HepG2 (cell line): ENCODE data around the gene ATP6V1C2. TPM values are rescaled to one million over a fixed set of nuclear protein-coding genes. Genes with fewer than 3 reads are reported as not detected.
A peak's percentile ranks its signal among the peaks of the same experiment; 100 is the strongest.

Source experiments
- ATAC-seq: fragments of 200-7000 bp; cut with Tn5 transposase; 3 replicates; pipeline ENCODE4 v1.9.1; 2020; ENCODE audit warnings: mild to moderate bottlenecking, moderate library complexity
- BruUV-seq: library from RNA; stranded (reverse); fragments of 400-500 nt; replicated peaks from 2 replicates; lab custom pipeline; 2021; lab: Mats Ljungman, UMichigan
- CTCF ChIA-PET: fragments of 300-600 bp; formaldehyde crosslinking; extraction: SDS; loops from one replicate; lab custom pipeline; 2021; ENCODE audit warnings: low total read pairs, inconsistent platforms, low intra/inter-chr PET ratio; lab: Yijun Ruan, JAX
- POLR2A ChIA-PET: fragments of 350-600 bp; sonication (Branson Sonifier 250); formaldehyde crosslinking; loops from one replicate; lab custom pipeline; 2020; ENCODE audit warnings: antibody characterized with exemption, inconsistent platforms; lab: Yijun Ruan, JAX
- DNase-seq: peaks from one replicate; pipeline ENCODE4 v3.0.0-alpha.2; 2015; ENCODE audit warnings: low spot score
- FAIRE-seq: peaks from 3 replicates; lab custom pipeline; 2011; peaks lifted over from hg19 to GRCh38; lab: Jason Lieb, UNC
- H2AFZ ChIP-seq: one replicate; pipeline ENCODE4 v1.6.1; 2011; ENCODE audit warnings: low read length, inconsistent platforms
- H3K27ac ChIP-seq: fragments of 300-600 bp; 3 replicates; pipeline ENCODE4 v1.8.0; 2011; ENCODE audit warnings: mixed run types, mild to moderate bottlenecking, mixed read lengths, low read length, inconsistent platforms; ENCODE audit not compliant: insufficient read depth; ENCODE audit errors: extremely low read length
- H3K27me3 ChIP-seq, 2 experiments: fragments of 200-600 bp in 1 of 2; 2 replicates in 1 of 2; 3 replicates in 1 of 2; pipeline versions ENCODE4 v1.6.0 to v1.8.0; 2011; ENCODE audit warnings: low read length in 2 of 2, mild to moderate bottlenecking in 2 of 2, moderate library complexity in 2 of 2, inconsistent platforms in 1 of 2; ENCODE audit not compliant: insufficient read depth in 2 of 2, control insufficient read depth in 1 of 2
- H3K36me3 ChIP-seq, 2 experiments: fragments of 200-600 bp in 1 of 2; replicated peaks in 1 of 2; 2 replicates in 1 of 2; 3 replicates in 1 of 2; pipeline versions ENCODE4 v1.5.1 to v1.8.0; 2011; ENCODE audit warnings: low read length in 2 of 2, inconsistent platforms in 1 of 2; ENCODE audit not compliant: insufficient read depth in 2 of 2, control insufficient read depth in 1 of 2
- H3K4me1 ChIP-seq: 2 replicates; pipeline ENCODE4 v1.5.1; 2012; ENCODE audit warnings: low read length, inconsistent platforms; ENCODE audit not compliant: insufficient read depth
- H3K4me2 ChIP-seq: 2 replicates; pipeline ENCODE4 v1.6.0; 2011; ENCODE audit warnings: low read depth, low read length, inconsistent platforms
- H3K4me3 ChIP-seq, 3 experiments: fragments of 200-600 bp in 1 of 3; sonication (generic), shearing (Covaris generic) in 1 of 3; replicated peaks in 1 of 3; 2 replicates each; pipeline ENCODE4 v1.5.1; 2011 to 2016; ENCODE audit warnings: low read length in 3 of 3, inconsistent platforms in 2 of 3, low read depth in 2 of 3, mild to moderate bottlenecking in 2 of 3, control low read depth in 1 of 3, mixed read lengths in 1 of 3; ENCODE audit not compliant: insufficient read depth in 1 of 3
- H3K79me2 ChIP-seq: one replicate; pipeline ENCODE4 v1.6.1; 2011; ENCODE audit warnings: low read length, inconsistent platforms; ENCODE audit not compliant: insufficient read depth
- H3K9ac ChIP-seq: 2 replicates; pipeline ENCODE4 v1.6.0; 2011; ENCODE audit warnings: mild to moderate bottlenecking, low read depth, low read length, inconsistent platforms; ENCODE audit not compliant: insufficient read depth
- H3K9me3 ChIP-seq: 2 replicates; pipeline ENCODE4 v1.5.1; 2012; ENCODE audit warnings: mild to moderate bottlenecking, low read length
- H4K20me1 ChIP-seq: 2 replicates; pipeline ENCODE4 v1.6.0; 2011; ENCODE audit warnings: inconsistent platforms, mild to moderate bottlenecking, low read length, moderate library complexity; ENCODE audit not compliant: insufficient read depth
- AFF4 ChIP-seq: sonication (generic); formaldehyde crosslinking; IDR thresholded peaks from 2 replicates; pipeline ENCODE4 v1.4.0; 2020; ENCODE audit warnings: missing genetic modification reagents
- ZBTB49 ChIP-seq: sonication (generic); formaldehyde crosslinking; IDR thresholded peaks from 2 replicates; pipeline ENCODE4 v1.4.0; 2020; ENCODE audit warnings: missing genetic modification reagents, borderline replicate concordance
- ZNF235 ChIP-seq: sonication (generic); formaldehyde crosslinking; IDR thresholded peaks from 2 replicates; pipeline ENCODE4 v1.8.1; 2023; ENCODE audit warnings: mild to moderate bottlenecking, missing genetic modification reagents, borderline replicate concordance
- ZNF280B ChIP-seq: sonication (generic); formaldehyde crosslinking; IDR thresholded peaks from 2 replicates; pipeline ENCODE4 v1.5.0; 2020; ENCODE audit warnings: missing genetic modification reagents, mild to moderate bottlenecking, borderline replicate concordance
- WGBS: methylation state at CpG from one replicate; pipeline ENCODE4 v1.1.6; 2017; ENCODE audit warnings: low lambda C conversion rate; 5-methylcytosine and 5-hydroxymethylcytosine counted together
- in situ Hi-C: cut with HindIII; loops from 2 replicates; pipeline ENCODE4 v1.10.0; 2017; ENCODE audit warnings: low pct_unique_long_range_greater_than_20kb; ENCODE audit not compliant: extremely low pct_ligation_motif_present
- intact Hi-C: fragments of 100-400 bp; cut with micrococcal nuclease; formaldehyde crosslinking; loops from one replicate; pipeline ENCODE4 v1.10.0; 2022; ENCODE audit not compliant: unreplicated experiment
- polyA plus RNA-seq, 8 experiments: library from polyadenylated mRNA; depleted of rRNA in 3 of 8; stranded (reverse) in 7 of 8; unstranded in 1 of 8; fragments of >200 nt; fragmentation: Illumina TruSeq in 4 of 8; extraction: Trizol in 4 of 8; gene quantifications; 2 replicates each; pipeline versions ENCODE4 v1.2.1 to v1.2.3, GENCODE V29; 2011 to 2016; ENCODE audit warnings: low read depth in 4 of 8, missing spikeins in 1 of 8, mixed read lengths in 1 of 8; ENCODE audit not compliant: insufficient read depth in 1 of 8
- total RNA-seq, 5 experiments: library from RNA; depleted of rRNA; stranded (reverse); fragments of >200 nt; fragmentation: Illumina TruSeq; extraction: Trizol; gene quantifications; 2 replicates each; pipeline ENCODE4 v1.2.3, GENCODE V29; 2016; ENCODE audit warnings: low read depth in 1 of 5

Gene ATP6V1C2
- total and polyA plus RNA-seq, 2 of the 13 experiments (the other 11 are each of a cell fraction or from before 2014, with no cell fraction given), result 0.04 to 0.29 TPM

GRCh38 chr2:10768063-10768507, 46.7 kb downstream of the ATP6V1C2 start:
- POLR2A ChIA-PET, result no interaction called here
- TF ChIP-seq ZNF280B (CRISPR knock-in tag) (peak; percentile 49; the same call in 1 of the 2 replicates), AFF4 (CRISPR knock-in tag) (no peak), ZBTB49 (CRISPR knock-in tag) (no peak), ZNF235 (CRISPR knock-in tag) (no peak)
- TF ChIP-seq, all 625 proteins: peak for 1
- Histone ChIP-seq H2AFZ (no peak overlapping the region), H3K9me3 (no peaks in the 10 kb centered on the region), H4K20me1 (no peaks in the 10 kb centered on the region), H3K79me2 (no peaks in the 10 kb centered on the region), H3K36me3 (no peaks in the 10 kb centered on the region), H3K4me3 (no peak overlapping the region), H3K4me2 (no peak overlapping the region), H3K27ac (no peak overlapping the region), H3K27me3 (peaks cover 9 to 62% of the 10 kb centered on the region in 2 experiments; a peak in 4 of 5 replicates), H3K9ac (no peak overlapping the region), H3K4me1 (peaks cover 7% of the 10 kb centered on the region)
- WGBS, result 34% methylated on average over 16 of the region's 16 CpGs
- CTCF ChIA-PET, result no interaction called here
- ATAC-seq (no peak), FAIRE-seq (no peak), DNase-seq (no peak)
- BruUV-seq, result no TSS peak
- in situ Hi-C loops (no loop called here), intact Hi-C loops (no loop called here)
